NCI-H1694 treated with DMSO at 0.1 percent for 48 hours (cell line): ENCODE measurements around the gene CCDC30.
"Not testable (repeated sequence)": the region's sequence is repeated elsewhere in the genome, so short reads cannot be mapped to it uniquely, and the experiment has no call there.

Experiments
- DNase-seq: peaks from one replicate; lab custom pipeline; 2025; lab: John Stamatoyannopoulos, UW

CCDC30 gene

DNA sequence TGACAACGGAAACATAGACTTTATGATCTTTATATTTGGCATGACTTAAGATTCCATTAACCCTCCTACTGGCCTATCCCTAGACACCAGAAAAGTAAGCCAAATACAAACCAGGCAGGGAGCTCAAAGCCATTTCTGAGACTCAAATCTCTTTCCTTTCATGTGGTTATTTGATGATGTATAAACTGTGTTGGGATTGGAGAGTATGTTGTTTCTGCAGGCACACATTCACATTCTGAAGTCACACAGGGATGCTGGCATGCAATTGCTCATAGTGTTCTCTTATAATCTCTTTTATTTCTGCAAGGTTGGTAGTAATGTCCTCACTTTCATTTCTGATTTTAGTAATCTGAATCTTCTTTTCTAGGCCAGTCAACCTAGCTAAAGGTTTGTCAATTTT is 13.0 kb upstream of the CCDC30 start:
- no peak for DNase-seq

DNA sequence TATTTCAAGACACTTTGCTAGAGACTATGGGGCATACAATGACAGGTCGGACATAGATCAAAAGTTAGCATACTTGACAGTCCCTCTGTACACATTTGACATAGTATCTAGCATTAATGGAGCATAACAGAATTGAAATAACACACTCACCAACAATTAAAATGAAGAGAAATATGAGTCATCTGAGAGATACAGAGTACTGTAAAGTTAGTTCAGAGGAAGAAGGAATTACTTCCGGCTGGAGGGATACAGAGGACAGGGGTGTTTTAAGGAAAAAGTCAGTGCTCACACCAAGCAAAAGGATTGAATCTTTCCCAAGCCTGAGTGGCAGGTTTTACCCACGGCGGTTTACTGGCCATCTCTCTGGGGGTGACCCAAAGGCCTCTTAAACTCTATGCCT is 9.7 kb upstream of the CCDC30 start:
- no peak for DNase-seq

DNA sequence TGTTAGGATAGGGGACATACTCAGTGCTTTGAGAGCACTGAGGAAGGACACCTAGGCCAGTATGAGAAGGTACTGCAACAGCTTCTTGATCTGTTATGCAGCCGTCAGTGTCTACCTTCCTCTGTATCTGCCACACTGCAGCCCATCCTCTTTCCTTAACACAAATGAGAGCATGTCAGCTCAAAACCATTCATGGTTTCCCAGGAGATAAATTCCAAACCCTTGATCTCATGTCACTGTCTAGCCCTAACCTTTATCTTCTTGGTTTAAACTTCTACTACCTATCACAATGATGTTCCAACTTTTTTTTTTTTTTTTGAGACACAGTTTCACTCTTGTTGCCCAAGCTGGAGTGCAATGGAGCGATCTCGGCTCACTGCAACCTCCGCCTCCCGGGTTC is 8.7 kb upstream of the CCDC30 start:
- no peak for DNase-seq

DNA sequence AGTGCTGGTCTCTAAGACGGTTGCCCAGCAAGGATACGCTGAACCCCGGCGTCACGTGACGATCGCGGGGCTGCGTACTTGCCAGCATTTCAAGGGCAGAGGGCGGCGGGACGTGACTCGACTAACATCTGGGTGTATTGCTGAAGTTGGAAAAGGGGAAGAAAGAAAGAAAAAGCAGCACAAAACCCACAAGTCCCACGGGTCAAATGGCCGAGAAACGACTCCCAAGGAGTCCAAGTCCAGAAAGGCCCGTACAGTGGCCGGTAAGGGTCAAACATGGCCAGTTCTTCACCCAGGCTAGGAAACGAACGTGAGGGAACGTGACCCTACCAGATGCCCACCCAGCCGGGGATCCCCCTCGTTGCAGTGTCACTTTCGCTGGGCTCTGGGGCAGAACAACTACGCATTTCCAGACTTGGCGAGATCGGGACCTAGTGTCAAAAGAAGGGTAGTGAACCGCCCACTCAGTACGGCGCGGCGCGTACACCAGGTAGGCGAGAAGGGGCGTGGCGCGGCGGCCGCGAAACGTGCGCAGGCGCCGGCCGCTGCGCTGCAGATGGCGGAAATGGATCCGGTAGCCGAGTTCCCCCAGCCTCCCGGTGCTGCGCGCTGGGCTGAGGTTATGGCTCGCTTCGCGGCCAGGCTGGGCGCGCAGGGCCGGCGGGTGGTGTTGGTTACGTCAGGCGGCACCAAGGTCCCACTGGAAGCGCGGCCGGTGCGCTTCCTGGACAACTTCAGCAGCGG is 6.9 kb upstream of the CCDC30 start, which contains the start of the genes PPCS and ZMYND12:
PPCS (plus strand) TSS at position 534 of the 744 bp plus-strand sequence; CDS start at position 557, 23 bp downstream.
ZMYND12 (minus strand) TSS at position 13 of the 744 bp plus-strand sequence. CDS start 25 bp downstream, outside the sequence.
- peak; percentile 66 for DNase-seq

DNA sequence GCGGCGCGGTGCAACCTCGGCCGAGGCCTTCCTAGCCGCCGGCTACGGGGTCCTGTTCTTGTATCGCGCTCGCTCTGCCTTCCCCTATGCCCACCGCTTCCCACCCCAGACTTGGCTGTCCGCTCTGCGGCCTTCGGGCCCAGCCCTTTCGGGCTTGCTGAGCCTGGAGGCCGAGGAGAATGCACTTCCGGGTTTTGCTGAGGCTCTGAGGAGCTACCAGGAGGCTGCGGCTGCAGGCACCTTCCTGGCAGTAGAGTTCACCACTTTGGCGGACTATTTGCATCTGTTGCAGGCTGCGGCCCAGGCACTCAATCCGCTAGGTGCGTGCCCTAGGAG is 6.4 kb upstream of the CCDC30 start:
- DNase-seq = peak; percentile 35

DNA sequence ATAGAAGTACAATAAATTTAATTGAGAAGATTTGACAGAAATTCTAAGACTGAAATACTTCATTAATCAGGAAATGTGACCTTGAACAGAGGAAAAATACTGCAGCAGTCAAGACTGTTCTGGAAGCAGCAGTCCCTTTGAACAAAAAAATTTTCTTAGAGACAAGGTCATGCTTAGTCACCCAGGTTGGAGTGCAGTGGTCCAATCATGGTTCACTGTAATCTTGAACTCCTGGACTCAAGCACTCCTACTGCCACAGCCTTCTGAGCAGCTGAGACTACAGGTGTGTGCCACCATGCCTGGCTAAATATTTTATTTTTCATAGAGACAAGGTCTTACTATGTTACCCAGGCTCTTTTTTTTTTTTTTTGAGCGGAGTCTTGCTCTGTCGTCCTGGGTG is 1.9 kb upstream of the CCDC30 start:
- DNase-seq = no peak

DNA sequence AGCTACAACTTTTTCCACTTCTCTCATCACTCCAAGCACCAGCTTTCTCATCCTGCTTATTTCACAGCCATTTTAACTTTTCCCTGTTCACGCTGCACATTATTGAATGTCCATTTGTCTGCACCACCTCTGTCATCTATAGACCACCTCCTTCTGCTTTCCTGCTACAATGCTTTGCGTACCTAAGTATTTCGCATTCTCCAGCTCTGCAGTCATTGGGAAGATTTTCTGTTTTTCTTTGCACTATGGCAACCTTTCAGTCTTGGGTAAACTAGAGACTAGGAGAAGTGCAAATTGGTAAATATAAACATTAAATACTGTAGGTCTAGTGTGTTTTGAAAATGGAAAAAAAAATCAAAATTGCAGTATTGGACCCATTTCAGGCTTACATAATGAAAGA is 835 bp downstream of the CCDC30 start:
- DNase-seq = no peak

DNA sequence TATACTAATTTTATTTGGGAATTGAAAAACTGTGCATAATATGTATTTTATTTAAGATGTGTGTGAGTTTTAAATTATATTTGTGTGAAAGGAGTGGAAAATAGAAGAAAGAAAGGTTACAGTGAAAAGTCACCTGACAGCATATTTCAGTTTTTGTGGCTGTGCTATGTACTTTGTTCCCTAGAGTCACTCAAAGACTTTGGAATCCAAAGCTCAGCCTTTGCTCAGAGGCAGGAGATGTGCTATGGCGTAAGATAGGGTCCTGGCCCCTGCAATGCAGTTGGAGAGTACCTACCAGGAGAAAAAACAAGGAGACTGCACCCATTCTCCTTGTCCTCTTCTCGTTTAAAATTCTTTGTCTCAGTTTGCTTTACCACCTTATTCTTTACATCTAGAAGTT is 2.9 kb downstream of the CCDC30 start:
- DNase-seq = no peak

DNA sequence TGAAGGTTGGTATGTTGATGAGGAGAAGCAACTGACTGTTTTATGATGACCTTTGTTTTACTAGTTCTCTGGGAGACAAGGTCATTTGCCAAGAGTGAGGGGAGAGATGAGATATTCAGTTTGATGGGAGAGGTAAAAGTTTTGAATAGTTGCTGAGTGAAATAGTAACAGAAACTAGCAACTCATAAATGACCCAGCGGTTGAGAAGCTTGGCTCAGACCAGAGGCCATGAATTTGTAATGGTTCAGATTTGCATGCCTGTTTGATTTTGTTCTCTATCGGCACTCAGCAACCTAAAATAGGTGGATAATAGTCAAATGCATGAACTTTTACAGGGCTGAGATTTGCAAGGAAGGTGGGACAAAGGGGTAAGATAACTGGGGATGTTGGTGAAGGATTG is 6.6 kb downstream of the CCDC30 start:
- no peak for DNase-seq

DNA sequence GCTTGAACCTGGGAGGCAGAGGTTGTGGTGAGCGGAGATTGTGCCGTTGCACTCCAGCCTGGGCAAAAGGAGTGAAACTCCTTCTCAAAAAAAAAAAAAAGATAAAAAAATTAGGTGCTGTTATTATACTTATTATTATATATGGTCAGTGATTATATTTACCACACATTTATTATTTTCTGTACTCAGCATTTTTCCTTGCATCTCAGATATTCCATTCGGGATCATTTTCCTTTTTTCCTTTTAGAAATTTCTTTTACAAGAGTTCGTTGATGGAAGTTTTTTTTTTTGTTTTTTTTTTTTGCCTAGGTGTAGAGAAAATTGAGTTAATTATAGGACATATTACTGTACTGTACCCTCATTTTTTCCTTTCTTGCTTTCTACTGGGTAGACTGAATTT is 13.5 kb downstream of the CCDC30 start:
- no peak for DNase-seq

DNA sequence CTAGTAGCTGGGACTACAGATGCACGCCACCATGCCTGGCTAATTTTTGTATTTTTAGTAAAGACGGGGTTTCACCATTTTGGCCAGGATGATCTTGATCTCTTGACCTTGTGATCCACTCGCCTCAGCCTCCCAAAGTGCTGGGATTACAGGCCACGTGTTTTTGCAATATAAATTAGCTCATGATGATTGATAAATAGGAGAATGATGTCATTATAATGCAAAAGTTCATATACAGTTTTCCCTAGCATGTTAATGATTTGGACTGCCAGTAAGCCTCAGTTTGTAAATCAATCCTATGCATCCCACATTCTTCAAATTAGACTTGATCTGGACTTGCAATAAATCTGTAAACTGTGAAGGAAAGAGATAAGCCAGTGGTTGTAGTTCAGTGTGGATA is 14.3 kb downstream of the CCDC30 start:
- not testable (repeated sequence) for DNase-seq

DNA sequence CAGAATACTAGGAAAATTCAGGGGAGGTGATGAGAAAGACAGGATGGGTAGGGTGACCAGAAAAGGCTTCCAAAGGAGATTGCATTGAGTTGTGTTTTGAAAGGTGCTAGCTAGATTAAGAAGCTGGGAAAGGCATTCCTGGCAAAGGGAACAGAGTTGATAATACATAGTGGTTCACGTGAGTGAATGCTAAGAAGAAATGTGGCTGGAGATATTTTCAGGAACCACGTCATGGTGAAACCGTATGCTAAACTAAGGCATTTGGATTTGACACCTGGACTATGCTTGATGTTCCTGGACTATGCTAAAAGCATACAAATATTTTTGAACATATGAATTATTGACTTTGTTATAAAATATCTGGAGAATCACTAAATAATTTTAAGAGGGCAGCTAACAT is 14.7 kb downstream of the CCDC30 start:
- DNase-seq = no peak

DNA sequence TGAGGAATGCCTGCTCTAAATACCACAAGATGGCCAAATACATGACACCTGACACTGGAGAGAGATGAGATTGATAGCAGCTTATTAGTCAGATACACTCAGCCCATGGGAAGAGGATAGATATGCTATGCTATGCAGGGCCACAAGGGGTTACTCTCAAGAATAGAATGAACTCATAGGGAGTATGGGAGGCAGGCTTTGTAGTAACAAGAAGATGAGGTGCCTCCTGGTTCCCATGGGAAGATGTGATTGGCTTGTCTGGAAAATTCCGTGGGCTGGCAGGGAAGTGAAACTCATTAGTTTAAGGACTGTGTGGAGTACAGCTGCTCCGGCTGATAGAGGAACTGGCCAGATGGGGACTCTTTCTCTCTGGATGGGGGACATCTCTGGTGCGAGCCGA is 16.5 kb downstream of the CCDC30 start:
- peak; percentile 7 for DNase-seq

DNA sequence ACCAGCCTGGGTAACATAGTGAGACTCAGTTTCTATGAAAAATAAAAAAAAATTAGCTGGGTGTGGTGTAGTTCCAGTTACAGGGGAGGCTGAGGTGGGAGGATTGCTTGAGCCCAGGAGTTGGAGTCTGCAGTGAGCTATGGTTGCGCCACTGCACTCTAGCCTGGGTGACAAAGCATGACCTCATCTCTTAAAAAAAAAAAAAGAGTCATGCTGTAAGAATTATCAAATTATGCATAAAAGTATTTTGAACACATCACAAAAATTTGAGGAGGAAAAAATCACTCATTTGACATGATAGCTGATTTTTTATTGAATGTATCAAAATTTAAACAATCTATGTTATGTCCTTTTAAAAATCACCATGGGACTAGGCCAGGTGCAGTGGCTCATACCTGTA is 17.8 kb downstream of the CCDC30 start:
- no peak for DNase-seq

DNA sequence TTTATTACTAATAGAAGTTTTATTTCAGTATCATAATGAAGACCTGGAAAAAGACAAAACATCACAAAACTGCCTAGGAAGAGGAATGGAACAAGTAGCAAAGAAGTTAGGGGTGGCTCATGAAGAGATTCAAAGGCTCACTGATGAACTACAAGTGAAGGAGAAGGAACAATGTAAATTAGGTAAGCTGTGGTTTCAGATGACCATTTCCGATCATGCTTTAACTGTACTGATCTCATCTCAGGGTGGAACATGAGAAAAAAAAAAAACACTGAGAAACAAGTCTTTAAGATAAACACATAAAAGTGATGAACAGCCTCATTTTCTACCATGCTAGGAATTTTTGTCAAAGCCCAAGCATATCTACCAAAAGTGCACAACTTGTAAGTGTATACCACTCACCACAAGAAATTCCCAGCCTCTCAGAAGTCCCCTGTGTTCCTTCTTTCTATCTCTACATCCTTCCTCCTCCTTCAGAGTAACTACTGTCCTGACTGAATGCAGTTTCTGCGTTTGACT is 19.6 kb downstream of the CCDC30 start:
- no peak for DNase-seq

DNA sequence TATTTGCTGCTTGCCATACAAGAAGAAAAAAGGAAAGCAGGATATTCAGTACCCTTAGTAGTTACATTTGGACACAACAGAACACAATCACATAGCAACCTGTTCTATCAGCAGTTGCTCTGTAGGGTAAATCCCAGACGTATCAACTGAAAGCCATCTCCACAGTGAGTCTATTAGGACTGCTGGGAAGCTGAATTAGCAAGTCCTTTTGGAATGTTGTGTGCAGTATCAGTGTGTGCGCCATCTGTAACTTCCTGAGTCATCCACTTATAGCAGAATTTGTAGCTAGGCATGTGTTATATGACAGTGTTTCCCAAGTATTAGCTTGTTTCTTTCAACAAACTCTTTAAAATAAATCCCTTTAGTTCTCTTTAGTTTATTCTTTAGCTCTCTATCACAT is 21.3 kb downstream of the CCDC30 start:
- DNase-seq = no peak

DNA sequence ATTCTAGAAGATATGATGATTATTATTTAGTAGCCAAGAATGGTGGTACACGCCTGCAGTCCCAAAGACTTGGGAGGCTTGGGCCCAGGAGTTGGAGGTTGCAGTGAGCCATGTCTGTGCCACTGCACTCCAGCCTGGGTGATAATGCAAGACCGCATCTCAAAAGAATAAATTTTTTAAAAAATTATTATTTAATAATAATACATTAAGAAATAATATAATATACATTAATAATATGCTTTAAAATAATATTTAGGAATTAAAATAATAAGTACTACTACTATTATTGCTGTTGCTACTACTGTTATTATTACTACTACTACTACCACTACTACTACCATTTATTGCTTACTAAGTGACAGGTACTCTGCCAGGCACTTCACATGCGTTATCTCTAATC is 27.2 kb downstream of the CCDC30 start:
- no peak for DNase-seq

DNA sequence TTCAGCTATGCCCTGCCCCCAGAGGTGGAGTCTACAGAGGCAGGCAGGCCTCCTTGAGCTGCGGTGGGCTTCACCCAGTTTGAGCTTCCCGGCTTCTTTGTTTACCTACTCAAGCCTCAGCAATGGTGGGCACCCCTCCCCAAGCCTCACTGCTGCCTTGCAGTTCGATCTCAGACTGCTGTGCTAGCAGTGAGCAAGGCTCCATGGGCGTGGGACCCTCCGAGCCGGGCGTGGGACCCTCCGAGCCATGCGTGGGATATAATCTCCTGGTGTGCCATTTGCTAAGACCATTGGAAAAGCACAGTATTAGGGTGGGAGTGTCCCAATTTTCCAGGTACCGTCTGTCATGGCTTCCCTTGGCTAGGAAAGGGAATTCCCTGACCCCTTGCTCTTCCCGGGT is 38.9 kb downstream of the CCDC30 start:
- not testable (repeated sequence) for DNase-seq

DNA sequence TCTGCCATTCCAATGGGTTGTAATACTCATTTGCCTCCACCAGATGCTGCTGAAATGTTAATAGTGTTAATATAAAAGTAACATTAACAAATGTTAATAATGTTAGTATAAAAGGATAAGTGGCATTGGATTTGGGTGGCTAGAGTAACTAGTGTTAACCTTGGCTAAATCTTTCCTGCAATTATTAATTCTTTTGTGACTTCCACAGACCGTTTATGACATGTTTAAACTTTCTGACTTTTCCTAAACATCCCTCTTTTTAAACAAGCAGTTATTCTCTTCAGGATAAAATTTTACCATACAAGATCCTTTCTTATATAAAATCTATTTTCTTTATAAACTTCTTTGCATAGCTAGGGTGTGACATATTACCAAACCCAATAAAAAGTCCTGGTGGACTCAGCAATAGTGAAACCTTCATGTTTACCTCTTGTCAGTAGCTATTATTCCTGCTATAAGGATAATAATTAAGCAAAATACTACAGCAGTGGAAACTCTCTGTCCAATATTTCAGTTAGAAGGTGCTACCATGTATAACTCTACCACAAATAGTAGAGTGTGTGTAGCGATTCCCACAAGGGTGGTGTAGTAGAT is 41.5 kb downstream of the CCDC30 start:
- no peak for DNase-seq

DNA sequence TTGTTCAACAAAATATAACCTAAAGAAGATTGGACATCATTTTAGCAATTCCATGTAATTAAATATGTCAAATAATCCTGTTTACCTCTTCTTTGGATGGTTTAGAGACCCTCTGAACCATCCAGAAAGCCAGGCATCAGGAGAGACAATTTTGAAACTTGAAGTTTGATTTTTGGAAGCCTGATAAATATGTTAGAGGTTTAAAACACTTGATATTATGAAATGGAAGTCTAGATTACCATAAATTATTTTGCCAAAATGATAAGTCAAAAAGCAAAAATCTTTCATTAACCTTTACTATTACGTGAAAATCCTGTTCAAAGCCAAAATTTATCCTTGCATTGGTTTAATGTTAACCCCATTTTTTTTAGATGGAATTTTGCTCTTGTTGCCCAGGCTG is 43.5 kb downstream of the CCDC30 start:
- DNase-seq = no peak

DNA sequence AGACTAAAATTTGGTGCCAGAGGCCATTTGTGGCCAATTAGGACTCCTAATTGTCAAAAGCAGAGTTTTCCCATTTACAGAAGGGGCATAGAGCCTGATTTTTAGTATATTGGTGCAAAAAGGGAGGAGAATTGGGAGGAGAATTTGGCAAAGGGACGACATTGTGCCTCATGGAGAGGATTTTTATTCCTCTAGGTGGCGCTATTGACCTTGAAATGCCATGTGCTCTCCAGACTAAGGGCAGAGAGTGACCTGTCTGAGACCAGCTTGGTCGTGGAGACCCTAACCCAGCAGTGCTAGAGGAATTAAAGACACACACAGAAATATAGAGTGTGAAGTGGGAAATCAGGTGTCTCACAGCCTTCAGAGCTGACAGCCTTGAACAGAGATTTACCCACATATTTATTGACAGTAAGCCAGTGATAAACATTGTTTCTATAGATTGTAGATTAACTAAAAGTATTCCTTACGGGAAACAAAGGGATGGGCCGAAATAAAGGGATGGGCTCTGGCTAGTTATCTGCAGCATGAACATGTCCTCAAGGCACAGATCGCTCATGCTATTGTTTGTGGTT is 48.6 kb downstream of the CCDC30 start:
- DNase-seq = not testable (repeated sequence)

DNA sequence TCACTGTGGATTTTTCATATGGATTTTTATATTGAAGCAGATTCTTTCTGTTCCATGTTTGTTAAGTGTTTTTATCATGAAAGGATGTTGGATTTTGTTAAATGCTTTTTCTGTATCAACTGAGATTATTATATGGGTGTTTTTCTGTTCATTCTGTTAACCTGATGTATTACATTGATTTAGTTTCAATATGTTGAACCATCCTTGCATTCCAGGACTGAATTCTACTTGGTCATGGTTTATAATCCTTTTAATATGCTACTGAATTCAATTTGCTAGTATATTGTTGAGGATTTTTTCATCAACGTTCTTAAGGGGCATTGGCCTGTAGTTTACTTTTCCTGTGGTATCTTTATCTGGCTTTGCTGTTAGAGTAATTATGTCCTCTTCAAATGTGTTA is 55.8 kb downstream of the CCDC30 start:
- DNase-seq = no peak

DNA sequence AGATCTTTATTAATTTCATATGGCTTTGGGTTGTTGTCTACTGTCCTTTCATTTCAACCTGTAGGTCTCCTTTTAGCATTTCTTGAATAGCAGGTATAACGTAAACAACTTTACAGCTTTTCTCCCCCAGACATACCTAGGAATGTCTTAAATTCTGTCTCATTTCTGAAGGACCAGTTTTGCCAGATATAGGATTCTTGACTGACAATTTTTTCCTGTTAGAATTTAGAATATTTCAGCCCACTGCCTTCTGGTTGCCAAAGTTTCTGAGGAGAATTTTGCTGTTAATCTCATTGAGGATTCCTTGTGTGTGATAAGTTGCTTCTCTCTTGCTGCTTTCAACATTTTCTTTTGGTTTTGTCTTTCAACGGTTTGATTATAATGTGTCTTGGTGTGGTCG is 60.1 kb downstream of the CCDC30 start:
- DNase-seq = no peak
